Measurements from ENCODE around the gene SYT1.
A peak's percentile ranks its signal among the peaks of the same experiment; 100 is the strongest.
"Not testable (repeated sequence)": the region's sequence is repeated elsewhere in the genome, so short reads cannot be mapped to it uniquely, and the experiment has no call there.

The SYT1 gene

DNA sequence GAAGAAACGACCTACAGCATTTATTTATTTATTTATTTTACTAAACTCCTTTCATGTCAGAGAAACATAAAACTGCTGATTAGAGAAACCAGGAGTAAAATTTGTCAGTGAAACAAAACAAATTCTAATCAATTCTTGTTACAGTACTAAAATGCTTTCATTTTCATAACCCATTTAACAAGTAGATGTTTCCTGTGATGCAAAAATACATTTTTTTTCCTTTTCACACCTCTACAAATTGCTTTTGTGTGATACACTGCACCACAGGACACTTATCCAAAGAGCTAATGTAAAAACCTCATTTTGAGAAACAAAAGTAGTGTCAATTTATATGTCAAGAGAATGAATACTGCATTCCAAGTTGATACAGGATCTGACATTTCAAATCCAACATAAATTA, 155.1 kb downstream of the SYT1 start:
- no peak for DNase-seq (ENCODE audit: low read depth)
- H3K4me3 ChIP-seq (ENCODE audit: low read depth, low read length) = no peak overlapping the region
- TF ChIP-seq, protein P1, sequence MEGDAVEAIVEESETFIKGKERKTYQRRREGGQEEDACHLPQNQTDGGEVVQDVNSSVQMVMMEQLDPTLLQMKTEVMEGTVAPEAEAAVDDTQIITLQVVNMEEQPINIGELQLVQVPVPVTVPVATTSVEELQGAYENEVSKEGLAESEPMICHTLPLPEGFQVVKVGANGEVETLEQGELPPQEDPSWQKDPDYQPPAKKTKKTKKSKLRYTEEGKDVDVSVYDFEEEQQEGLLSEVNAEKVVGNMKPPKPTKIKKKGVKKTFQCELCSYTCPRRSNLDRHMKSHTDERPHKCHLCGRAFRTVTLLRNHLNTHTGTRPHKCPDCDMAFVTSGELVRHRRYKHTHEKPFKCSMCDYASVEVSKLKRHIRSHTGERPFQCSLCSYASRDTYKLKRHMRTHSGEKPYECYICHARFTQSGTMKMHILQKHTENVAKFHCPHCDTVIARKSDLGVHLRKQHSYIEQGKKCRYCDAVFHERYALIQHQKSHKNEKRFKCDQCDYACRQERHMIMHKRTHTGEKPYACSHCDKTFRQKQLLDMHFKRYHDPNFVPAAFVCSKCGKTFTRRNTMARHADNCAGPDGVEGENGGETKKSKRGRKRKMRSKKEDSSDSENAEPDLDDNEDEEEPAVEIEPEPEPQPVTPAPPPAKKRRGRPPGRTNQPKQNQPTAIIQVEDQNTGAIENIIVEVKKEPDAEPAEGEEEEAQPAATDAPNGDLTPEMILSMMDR (conservative IDR thresholded peaks at IDR 0.05; ENCODE audit: low read depth, low read length) = no peak

DNA sequence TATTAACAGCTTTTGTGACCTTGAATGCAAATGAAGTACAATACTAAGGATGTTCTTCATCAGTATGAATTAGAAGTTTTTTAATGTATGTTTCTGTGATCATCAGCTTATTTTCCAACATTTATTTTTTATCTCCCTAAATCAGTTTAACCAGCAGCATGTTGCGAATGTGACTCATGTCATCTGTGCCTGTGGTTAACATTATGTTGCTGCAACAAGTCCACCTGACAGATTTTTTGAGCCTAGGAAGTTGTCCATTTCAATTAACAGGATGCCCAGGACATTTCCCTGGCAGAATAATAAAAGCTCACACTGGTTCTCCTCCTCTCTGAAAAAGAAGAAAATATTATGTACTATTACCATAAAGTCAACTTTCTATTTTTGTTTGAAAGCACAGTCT, 155.5 kb downstream of the SYT1 start:
- no peak overlapping the region for H3K4me3 ChIP-seq (ENCODE audit: low read depth, low read length)
- TF ChIP-seq, protein P1 (conservative IDR thresholded peaks at IDR 0.05; ENCODE audit: low read depth, low read length) = no peak
- peak; percentile 38 for DNase-seq (ENCODE audit: low read depth)

DNA sequence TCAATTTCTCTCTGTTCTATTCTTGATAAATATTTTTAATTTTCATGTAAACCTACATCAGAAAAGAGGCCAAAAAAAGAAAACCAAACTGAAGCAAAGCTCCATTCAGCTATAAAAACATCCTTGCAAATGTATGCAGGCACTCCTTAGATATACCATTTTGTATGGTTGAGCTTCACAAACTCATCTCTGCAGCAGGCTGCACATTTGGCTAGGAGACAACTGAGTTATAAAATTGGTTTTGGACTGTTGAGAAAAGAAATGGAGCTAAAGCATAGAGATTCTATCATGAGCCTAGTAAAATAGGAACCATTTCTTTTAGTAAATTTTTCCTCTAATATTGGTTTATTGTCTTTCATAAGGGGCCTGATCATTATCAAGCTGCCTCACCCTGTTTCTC, 156.4 kb downstream of the SYT1 start:
- no peak for DNase-seq (ENCODE audit: low read depth)
- no peak overlapping the region for H3K4me3 ChIP-seq (ENCODE audit: low read depth, low read length)
- TF ChIP-seq, protein P1 (conservative IDR thresholded peaks at IDR 0.05; ENCODE audit: low read depth, low read length) = no peak

DNA sequence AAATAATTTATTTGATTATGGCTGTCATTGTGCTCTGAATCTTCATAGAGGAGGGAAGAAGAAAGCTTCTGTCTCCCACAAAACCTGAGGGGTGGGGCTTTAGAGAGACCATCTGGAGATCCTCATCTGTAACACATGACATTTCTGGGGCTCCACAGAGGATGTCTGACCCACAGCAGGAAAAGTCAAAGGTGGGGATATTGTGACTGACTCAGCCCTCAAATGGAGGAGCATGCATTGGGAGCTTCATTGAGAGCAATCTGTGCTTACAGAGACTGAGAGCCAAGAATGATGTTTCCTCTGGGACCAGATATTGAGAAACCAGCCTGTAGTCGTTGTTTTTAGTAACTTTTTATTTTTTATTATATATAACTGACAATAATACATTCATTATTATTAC, 158.7 kb downstream of the SYT1 start:
- TF ChIP-seq, protein P1 (conservative IDR thresholded peaks at IDR 0.05; ENCODE audit: low read depth, low read length) = no peak
- peak; percentile 75 for DNase-seq (ENCODE audit: low read depth)
- H3K4me3 ChIP-seq (ENCODE audit: low read depth, low read length) = no peak overlapping the region

DNA sequence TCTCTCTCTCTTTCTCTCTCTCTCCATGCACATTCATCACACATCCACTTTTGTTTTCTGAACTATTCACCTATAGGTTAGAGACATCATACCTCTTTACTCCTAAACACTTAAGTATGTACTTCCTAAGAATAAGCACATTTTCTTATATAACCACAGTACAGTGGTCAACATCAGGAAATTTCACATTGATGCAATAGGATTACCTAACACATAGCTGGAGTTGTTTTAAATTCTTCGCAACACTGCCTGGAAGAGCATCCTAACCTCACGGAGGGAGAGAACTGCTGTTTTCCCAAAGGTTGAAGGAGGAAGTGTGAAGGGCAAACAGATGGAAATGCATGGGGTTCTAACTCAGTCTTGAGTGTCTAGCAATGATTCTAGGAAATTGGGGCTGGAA, 159.2 kb downstream of the SYT1 start:
- TF ChIP-seq, protein P1 (conservative IDR thresholded peaks at IDR 0.05; ENCODE audit: low read depth, low read length) = no peak
- peak; percentile 83 for DNase-seq (ENCODE audit: low read depth)
- no peak overlapping the region for H3K4me3 ChIP-seq (ENCODE audit: low read depth, low read length)

DNA sequence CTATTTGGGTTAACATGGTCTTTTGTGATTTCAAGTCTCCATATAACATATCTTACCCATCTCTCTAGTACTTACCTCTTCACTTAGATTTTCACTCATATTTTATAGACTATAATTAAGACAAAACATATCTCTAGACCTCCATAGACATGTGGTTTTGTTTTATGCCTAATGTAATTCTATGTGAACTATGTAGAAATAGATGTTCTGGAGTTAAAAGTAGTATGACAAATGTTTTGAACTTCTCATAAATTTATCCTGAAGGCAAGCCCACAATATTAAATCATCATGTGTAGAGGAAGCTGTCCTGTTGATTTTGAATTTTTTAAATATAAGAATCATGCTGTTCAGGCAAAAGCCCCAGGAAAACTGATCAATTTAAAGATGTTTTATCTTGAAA, 169.2 kb downstream of the SYT1 start:
- H3K4me3 ChIP-seq (ENCODE audit: low read depth, low read length) = no peak overlapping the region
- TF ChIP-seq, protein P1 (conservative IDR thresholded peaks at IDR 0.05; ENCODE audit: low read depth, low read length) = no peak
- DNase-seq (ENCODE audit: low read depth) = no peak

DNA sequence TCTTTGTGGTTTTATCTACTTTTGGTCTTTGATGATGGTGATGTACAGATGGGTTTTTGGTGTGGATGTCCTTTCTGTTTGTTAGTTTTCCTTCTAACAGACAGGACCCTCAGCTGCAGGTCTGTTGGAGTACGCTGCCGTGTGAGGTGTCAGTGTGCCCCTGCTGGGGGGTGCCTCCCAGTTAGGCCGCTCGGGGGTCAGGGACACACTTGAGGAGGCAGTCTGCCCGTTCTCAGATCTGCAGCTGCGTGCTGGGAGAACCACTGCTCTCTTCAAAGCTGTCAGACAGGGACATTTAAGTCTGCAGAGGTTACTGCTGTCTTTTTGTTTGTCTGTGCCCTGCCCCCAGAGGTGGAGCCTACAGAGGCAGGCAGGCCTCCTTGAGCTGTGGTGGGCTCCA, 180.2 kb downstream of the SYT1 start:
- not testable (repeated sequence) for DNase-seq (ENCODE audit: low read depth)

DNA sequence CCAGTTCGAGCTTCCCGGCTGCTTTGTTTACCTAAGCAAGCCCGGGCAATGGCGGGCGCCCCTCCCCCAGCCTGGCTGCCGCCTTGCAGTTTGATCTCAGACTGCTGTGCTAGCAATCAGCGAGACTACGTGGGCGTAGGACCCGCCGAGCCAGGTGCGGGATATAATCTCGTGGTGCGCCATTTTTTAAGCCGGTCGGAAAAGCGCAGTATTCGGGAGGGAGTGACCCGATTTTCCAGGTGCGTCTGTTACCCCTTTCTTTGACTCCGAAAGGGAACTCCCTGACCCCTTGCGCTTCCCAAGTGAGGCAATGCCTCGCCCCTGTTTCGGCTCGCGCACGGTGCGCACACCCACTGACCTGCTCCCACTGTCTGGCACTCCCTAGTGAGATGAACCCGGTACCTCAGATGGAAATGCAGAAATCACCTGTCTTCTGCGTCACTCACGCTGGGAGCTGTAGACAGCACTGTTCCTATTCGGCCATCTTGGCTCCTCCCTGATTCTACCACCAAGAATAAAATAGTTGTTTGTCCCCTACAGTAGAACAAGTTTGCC, 180.7 kb downstream of the SYT1 start:
- not testable (repeated sequence) for H3K4me3 ChIP-seq (ENCODE audit: low read depth, low read length); DNase-seq (ENCODE audit: low read depth)

More for the DNA sequence above, 180.2 kb downstream of the SYT1 start:
- not testable (repeated sequence) for H3K4me3 ChIP-seq (ENCODE audit: low read depth, low read length)
